ENCODE data around the gene LAMC2. TPM values are rescaled to one million over a fixed set of nuclear protein-coding genes. Genes with fewer than 3 reads are reported as not detected.

Gene LAMC2
- total and polyA plus RNA-seq, 2 donors (not counting 1 experiment from before 2014, with no cell fraction given), result 0.99 to 3.9 TPM

DNA sequence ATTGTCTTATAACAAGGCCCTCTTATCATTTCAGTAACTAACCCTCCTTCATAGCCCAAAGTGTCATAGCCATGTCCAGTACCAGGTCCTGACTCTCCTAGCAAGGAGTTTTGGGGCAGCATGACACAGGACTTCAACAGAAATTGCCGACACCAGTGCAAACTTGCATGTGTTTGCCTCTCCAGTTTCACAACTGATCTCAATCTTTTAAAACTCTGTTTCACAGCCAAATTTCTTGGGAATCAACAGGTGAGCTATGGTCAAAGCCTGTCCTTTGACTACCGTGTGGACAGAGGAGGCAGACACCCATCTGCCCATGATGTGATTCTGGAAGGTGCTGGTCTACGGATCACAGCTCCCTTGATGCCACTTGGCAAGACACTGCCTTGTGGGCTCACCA is 36.8 kb downstream of the LAMC2 start:
- Histone ChIP-seq H4K20me1 (ENCODE audit: control insufficient read depth, extremely low read depth, insufficient read depth, low read length) (no peaks in the 10 kb centered on the region), H3K9me3 (ENCODE audit: control insufficient read depth, insufficient read depth, low read depth, low read length) (no peaks in the 10 kb centered on the region), H3K79me2 (ENCODE audit: control insufficient read depth, insufficient read depth, low read length) (no peaks in the 10 kb centered on the region), H3K9ac (ENCODE audit: insufficient read depth, low read length) (no peak overlapping the region), H3K27ac (ENCODE audit: insufficient read depth, low read length) (no peak overlapping the region), H3K27me3 (ENCODE audit: control insufficient read depth, insufficient read depth, low read length) (no peaks in the 10 kb centered on the region), H3K36me3 (ENCODE audit: control insufficient read depth, insufficient read depth, low read length) (no peaks in the 10 kb centered on the region), H3K4me2 (ENCODE audit: extremely low read depth, insufficient read depth, low read length) (no peak overlapping the region), H3K4me3 (replicated peaks in 1 of 4; ENCODE audit: control extremely low read depth in 1 of 4, insufficient read depth in 1 of 4, low read depth in 3 of 4, low read length in 4 of 4) (no peak overlapping the region), H2AFZ (ENCODE audit: low read length) (no peak overlapping the region), H3K4me1 (ENCODE audit: control insufficient read depth, extremely low read depth, insufficient read depth, low read length) (peaks cover 6% of the 10 kb centered on the region)
- TF ChIP-seq EZH2 (IDR thresholded peaks at IDR 0.05; ENCODE audit: low read length, missing control alignments), result no peak
- TF ChIP-seq, protein P1, sequence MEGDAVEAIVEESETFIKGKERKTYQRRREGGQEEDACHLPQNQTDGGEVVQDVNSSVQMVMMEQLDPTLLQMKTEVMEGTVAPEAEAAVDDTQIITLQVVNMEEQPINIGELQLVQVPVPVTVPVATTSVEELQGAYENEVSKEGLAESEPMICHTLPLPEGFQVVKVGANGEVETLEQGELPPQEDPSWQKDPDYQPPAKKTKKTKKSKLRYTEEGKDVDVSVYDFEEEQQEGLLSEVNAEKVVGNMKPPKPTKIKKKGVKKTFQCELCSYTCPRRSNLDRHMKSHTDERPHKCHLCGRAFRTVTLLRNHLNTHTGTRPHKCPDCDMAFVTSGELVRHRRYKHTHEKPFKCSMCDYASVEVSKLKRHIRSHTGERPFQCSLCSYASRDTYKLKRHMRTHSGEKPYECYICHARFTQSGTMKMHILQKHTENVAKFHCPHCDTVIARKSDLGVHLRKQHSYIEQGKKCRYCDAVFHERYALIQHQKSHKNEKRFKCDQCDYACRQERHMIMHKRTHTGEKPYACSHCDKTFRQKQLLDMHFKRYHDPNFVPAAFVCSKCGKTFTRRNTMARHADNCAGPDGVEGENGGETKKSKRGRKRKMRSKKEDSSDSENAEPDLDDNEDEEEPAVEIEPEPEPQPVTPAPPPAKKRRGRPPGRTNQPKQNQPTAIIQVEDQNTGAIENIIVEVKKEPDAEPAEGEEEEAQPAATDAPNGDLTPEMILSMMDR (conservative IDR thresholded peaks at IDR 0.05 in 1 of 2, IDR thresholded peaks at IDR 0.05 in 1 of 2; ENCODE audit: low read depth in 1 of 2, low read length in 2 of 2), result no peak
- no peak for DNase-seq (ENCODE audit: low read depth in 2 of 2)

GRCh38 chr1:183223467-183223866 is 37.4 kb downstream of the LAMC2 start:
- no peak overlapping the region for H3K4me2 ChIP-seq (ENCODE audit: extremely low read depth, insufficient read depth, low read length)
- H3K4me1 ChIP-seq (ENCODE audit: control insufficient read depth, extremely low read depth, insufficient read depth, low read length), result peaks cover 4% of the 10 kb centered on the region
- no peak overlapping the region for H3K27ac ChIP-seq (ENCODE audit: insufficient read depth, low read length)
- H3K79me2 ChIP-seq (ENCODE audit: control insufficient read depth, insufficient read depth, low read length), result no peaks in the 10 kb centered on the region
- H2AFZ ChIP-seq (ENCODE audit: low read length), result no peak overlapping the region
- no peaks in the 10 kb centered on the region for H4K20me1 ChIP-seq (ENCODE audit: control insufficient read depth, extremely low read depth, insufficient read depth, low read length)
- H3K36me3 ChIP-seq (ENCODE audit: control insufficient read depth, insufficient read depth, low read length), result no peaks in the 10 kb centered on the region
- no peak overlapping the region for H3K9ac ChIP-seq (ENCODE audit: insufficient read depth, low read length)
- no peaks in the 10 kb centered on the region for H3K27me3 ChIP-seq (ENCODE audit: control insufficient read depth, insufficient read depth, low read length)
- TF ChIP-seq, protein P1 (conservative IDR thresholded peaks at IDR 0.05 in 1 of 2, IDR thresholded peaks at IDR 0.05 in 1 of 2; ENCODE audit: low read depth in 1 of 2, low read length in 2 of 2), result no peak
- no peak for TF ChIP-seq EZH2 (IDR thresholded peaks at IDR 0.05; ENCODE audit: low read length, missing control alignments)
- peak in 1 of 2 donors; percentile 45 for DNase-seq (ENCODE audit: low read depth in 2 of 2)
- H3K9me3 ChIP-seq (ENCODE audit: control insufficient read depth, insufficient read depth, low read depth, low read length), result no peaks in the 10 kb centered on the region
- no peak overlapping the region for H3K4me3 ChIP-seq (replicated peaks in 1 of 4; ENCODE audit: control extremely low read depth in 1 of 4, insufficient read depth in 1 of 4, low read depth in 3 of 4, low read length in 4 of 4)

DNA sequence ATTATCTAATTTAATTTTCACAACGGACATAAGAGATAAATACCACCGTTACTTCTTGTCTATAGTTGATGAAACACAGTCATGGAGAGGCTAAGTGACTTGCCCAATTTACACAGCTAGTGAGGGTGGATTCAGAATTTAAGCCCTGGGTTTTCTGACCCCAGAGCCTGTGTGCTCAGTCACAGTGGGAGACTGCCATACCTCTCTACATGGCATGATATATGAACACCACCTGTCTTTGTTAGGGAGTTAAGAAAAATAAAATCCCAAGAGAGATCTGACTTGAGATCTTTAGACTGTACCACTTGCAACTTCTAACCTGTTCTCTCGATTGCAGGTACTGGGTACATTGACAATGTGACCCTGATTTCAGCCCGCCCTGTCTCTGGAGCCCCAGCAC is 40.3 kb downstream of the LAMC2 start:
- Histone ChIP-seq H3K4me1 (ENCODE audit: control insufficient read depth, extremely low read depth, insufficient read depth, low read length) (no peaks in the 10 kb centered on the region), H3K4me3 (replicated peaks in 1 of 4; ENCODE audit: control extremely low read depth in 1 of 4, insufficient read depth in 1 of 4, low read depth in 3 of 4, low read length in 4 of 4) (no peak overlapping the region), H3K9me3 (ENCODE audit: control insufficient read depth, insufficient read depth, low read depth, low read length) (no peaks in the 10 kb centered on the region), H3K4me2 (ENCODE audit: extremely low read depth, insufficient read depth, low read length) (no peak overlapping the region), H3K36me3 (ENCODE audit: control insufficient read depth, insufficient read depth, low read length) (no peaks in the 10 kb centered on the region), H2AFZ (ENCODE audit: low read length) (no peak overlapping the region), H3K27ac (ENCODE audit: insufficient read depth, low read length) (no peak overlapping the region), H3K79me2 (ENCODE audit: control insufficient read depth, insufficient read depth, low read length) (no peaks in the 10 kb centered on the region), H3K27me3 (ENCODE audit: control insufficient read depth, insufficient read depth, low read length) (no peaks in the 10 kb centered on the region), H4K20me1 (ENCODE audit: control insufficient read depth, extremely low read depth, insufficient read depth, low read length) (no peaks in the 10 kb centered on the region), H3K9ac (ENCODE audit: insufficient read depth, low read length) (no peak overlapping the region)
- no peak for DNase-seq (ENCODE audit: low read depth in 2 of 2)
- TF ChIP-seq, protein P1 (conservative IDR thresholded peaks at IDR 0.05 in 1 of 2, IDR thresholded peaks at IDR 0.05 in 1 of 2; ENCODE audit: low read depth in 1 of 2, low read length in 2 of 2), result no peak
- TF ChIP-seq EZH2 (IDR thresholded peaks at IDR 0.05; ENCODE audit: low read length, missing control alignments), result no peak
